ENCODE measurements around the gene R3HDM2.

R3HDM2 gene

GRCh38 chr12:57222286-57223190, 208.3 kb downstream of the R3HDM2 start:
- TF ChIP-seq CTCF (IDR thresholded peaks at IDR 0.05; ENCODE audit: low read depth, low read length) = no peak
- no peak overlapping the region for H3K4me3 ChIP-seq (ENCODE audit: low read depth, low read length)

- H3K4me3 ChIP-seq (ENCODE audit: low read depth, low read length) = no peak overlapping the region
Observed at GRCh38 chr12:57221169-57221917, 209.5 kb downstream of the R3HDM2 start.

GRCh38 chr12:57220770-57221168, 210.1 kb downstream of the R3HDM2 start:
- no peak overlapping the region for H3K4me3 ChIP-seq (ENCODE audit: low read depth, low read length)
- TF ChIP-seq CTCF (IDR thresholded peaks at IDR 0.05; ENCODE audit: low read depth, low read length) = no peak

More at GRCh38 chr12:57221169-57221917, 209.5 kb downstream of the R3HDM2 start:
- TF ChIP-seq CTCF (IDR thresholded peaks at IDR 0.05; ENCODE audit: low read depth, low read length) = no peak

GRCh38 chr12:57219993-57220754, 210.7 kb downstream of the R3HDM2 start:
- no peak overlapping the region for H3K4me3 ChIP-seq (ENCODE audit: low read depth, low read length)

GRCh38 chr12:57219205-57219992, 211.4 kb downstream of the R3HDM2 start:
- no peak overlapping the region for H3K4me3 ChIP-seq (ENCODE audit: low read depth, low read length)
- TF ChIP-seq CTCF (IDR thresholded peaks at IDR 0.05; ENCODE audit: low read depth, low read length) = no peak

More at GRCh38 chr12:57219993-57220754, 210.7 kb downstream of the R3HDM2 start:
- no peak for TF ChIP-seq CTCF (IDR thresholded peaks at IDR 0.05; ENCODE audit: low read depth, low read length)

- TF ChIP-seq CTCF (IDR thresholded peaks at IDR 0.05; ENCODE audit: low read depth, low read length) = no peak
- H3K4me3 ChIP-seq (ENCODE audit: low read depth, low read length) = no peak overlapping the region
Observed at GRCh38 chr12:57218030-57218853, 212.6 kb downstream of the R3HDM2 start.

Measured in WI38 (cell line).